MM.1S (cell line): Measurements from ENCODE around the gene FAH.

Experiments
- DNase-seq: peaks from one replicate; pipeline ENCODE4 v3.0.0-alpha.2; 2015
- H2AFZ ChIP-seq: fragments of 300-600 bp; sonication (generic); 2 replicates; pipeline ENCODE4 v1.6.0; 2016; ENCODE audit warnings: antibody characterized with exemption, low read length
- H3F3A ChIP-seq: fragments of 300-600 bp; sonication (generic); 2 replicates; pipeline ENCODE4 v1.6.1; 2016; ENCODE audit warnings: mild to moderate bottlenecking, antibody characterized with exemption, low read length, moderate library complexity, mixed read lengths; ENCODE audit not compliant: insufficient read depth
- H3K27ac ChIP-seq: fragments of 300-600 bp; sonication (generic); 2 replicates; pipeline ENCODE4 v1.5.1; 2016; ENCODE audit warnings: mild to moderate bottlenecking, low read length
- H3K27me3 ChIP-seq: fragments of 300-600 bp; sonication (generic); replicated peaks from 2 replicates; pipeline ENCODE4 v1.6.0; 2016; ENCODE audit warnings: low read length; ENCODE audit not compliant: insufficient read depth
- H3K36me3 ChIP-seq: fragments of 300-600 bp; sonication (generic); replicated peaks from 2 replicates; pipeline ENCODE4 v1.6.1; 2016; ENCODE audit warnings: mild to moderate bottlenecking, low read length, mixed read lengths; ENCODE audit not compliant: insufficient read depth
- H3K4me1 ChIP-seq: fragments of 300-600 bp; sonication (generic); 2 replicates; pipeline ENCODE4 v1.6.1; 2016; ENCODE audit warnings: low read length, mixed read lengths
- H3K4me2 ChIP-seq: fragments of 300-600 bp; sonication (generic); 2 replicates; pipeline ENCODE4 v1.6.0; 2016; ENCODE audit warnings: low read depth, low read length
- H3K4me3 ChIP-seq: fragments of 300-600 bp; sonication (generic); 2 replicates; pipeline ENCODE4 v1.5.1; 2016; ENCODE audit warnings: low read length, mixed read lengths
- H3K79me2 ChIP-seq: fragments of 300-600 bp; sonication (generic); 2 replicates; pipeline ENCODE4 v1.6.1; 2016; ENCODE audit warnings: mixed run types, low read length, mixed read lengths
- H3K9ac ChIP-seq: fragments of 300-600 bp; sonication (generic); 2 replicates; pipeline ENCODE4 v1.6.1; 2016; ENCODE audit warnings: low read length, mixed read lengths
- H3K9me2 ChIP-seq: fragments of 300-600 bp; sonication (generic); replicated peaks from 2 replicates; pipeline ENCODE4 v1.6.1; 2016; ENCODE audit warnings: mild to moderate bottlenecking, low read length, mixed read lengths; ENCODE audit not compliant: insufficient read depth
- H3K9me3 ChIP-seq: fragments of 300-600 bp; sonication (generic); replicated peaks from 2 replicates; pipeline ENCODE4 v1.6.1; 2016; ENCODE audit warnings: mild to moderate bottlenecking, low read length, mixed read lengths; ENCODE audit not compliant: insufficient read depth
- H4K20me1 ChIP-seq: fragments of 300-600 bp; sonication (generic); 2 replicates; pipeline ENCODE4 v1.6.1; 2016; ENCODE audit warnings: mild to moderate bottlenecking, low read length, moderate library complexity, mixed read lengths; ENCODE audit not compliant: insufficient read depth
- EZH2 ChIP-seq: fragments of 300-600 bp; sonication (generic); optimal IDR thresholded peaks from 2 replicates; pipeline ENCODE3; 2017; ENCODE audit warnings: low read depth, mild to moderate bottlenecking, antibody characterized with exemption, low read length, mixed read lengths
- EZH2phosphoT487 ChIP-seq: fragments of 300-600 bp; sonication (generic); IDR thresholded peaks from 2 replicates; pipeline ENCODE4 v1.6.1; 2018; ENCODE audit warnings: antibody characterized with exemption, low read length
- TF ChIP-seq, protein P1 (sequence below): fragments of 300-600 bp; sonication (generic); IDR thresholded peaks from 2 replicates; pipeline ENCODE4 v1.5.1; 2016; ENCODE audit warnings: antibody characterized with exemption, low read length, mixed read lengths

Gene FAH

GRCh38 chr15:80138961-80139360, 13.8 kb upstream of the FAH start:
- no peaks in the 10 kb centered on the region for H3K9me3 ChIP-seq
- H3K9me2 ChIP-seq: no peaks in the 10 kb centered on the region
- H4K20me1 ChIP-seq: no peaks in the 10 kb centered on the region
- no peak overlapping the region for H3K4me3 ChIP-seq
- H3K27me3 ChIP-seq: no peaks in the 10 kb centered on the region
- no peaks in the 10 kb centered on the region for H3K79me2 ChIP-seq
- no peak for DNase-seq
- H3K27ac ChIP-seq: no peak overlapping the region
- TF ChIP-seq EZH2 (no peak), EZH2phosphoT487 (no peak)
- TF ChIP-seq, protein P1, sequence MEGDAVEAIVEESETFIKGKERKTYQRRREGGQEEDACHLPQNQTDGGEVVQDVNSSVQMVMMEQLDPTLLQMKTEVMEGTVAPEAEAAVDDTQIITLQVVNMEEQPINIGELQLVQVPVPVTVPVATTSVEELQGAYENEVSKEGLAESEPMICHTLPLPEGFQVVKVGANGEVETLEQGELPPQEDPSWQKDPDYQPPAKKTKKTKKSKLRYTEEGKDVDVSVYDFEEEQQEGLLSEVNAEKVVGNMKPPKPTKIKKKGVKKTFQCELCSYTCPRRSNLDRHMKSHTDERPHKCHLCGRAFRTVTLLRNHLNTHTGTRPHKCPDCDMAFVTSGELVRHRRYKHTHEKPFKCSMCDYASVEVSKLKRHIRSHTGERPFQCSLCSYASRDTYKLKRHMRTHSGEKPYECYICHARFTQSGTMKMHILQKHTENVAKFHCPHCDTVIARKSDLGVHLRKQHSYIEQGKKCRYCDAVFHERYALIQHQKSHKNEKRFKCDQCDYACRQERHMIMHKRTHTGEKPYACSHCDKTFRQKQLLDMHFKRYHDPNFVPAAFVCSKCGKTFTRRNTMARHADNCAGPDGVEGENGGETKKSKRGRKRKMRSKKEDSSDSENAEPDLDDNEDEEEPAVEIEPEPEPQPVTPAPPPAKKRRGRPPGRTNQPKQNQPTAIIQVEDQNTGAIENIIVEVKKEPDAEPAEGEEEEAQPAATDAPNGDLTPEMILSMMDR: no peak
- no peak overlapping the region for H3K9ac ChIP-seq
- no peak overlapping the region for H2AFZ ChIP-seq
- no peaks in the 10 kb centered on the region for H3K4me1 ChIP-seq
- no peaks in the 10 kb centered on the region for H3F3A ChIP-seq
- H3K4me2 ChIP-seq: no peak overlapping the region
- no peaks in the 10 kb centered on the region for H3K36me3 ChIP-seq

DNA sequence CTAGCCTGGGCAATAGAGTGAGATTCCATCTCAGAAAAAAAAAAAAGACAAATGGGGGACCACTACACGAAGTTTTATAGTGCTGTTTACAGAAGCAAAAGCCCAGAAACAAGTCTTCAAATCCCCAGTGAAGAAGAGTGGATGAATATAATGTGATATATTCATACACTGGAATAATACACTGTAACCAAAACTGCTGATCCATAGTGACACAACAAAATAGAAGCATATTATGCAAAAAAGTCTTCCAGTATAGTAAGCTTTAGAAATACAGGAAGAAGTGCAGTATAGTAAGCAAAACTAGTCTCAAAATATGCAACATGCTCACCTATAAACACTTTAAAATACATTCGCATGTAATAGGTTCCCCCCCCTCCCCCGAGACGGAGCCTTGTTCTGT, 11.9 kb upstream of the FAH start:
- no peaks in the 10 kb centered on the region for H3K36me3 ChIP-seq
- H3K9me3 ChIP-seq: no peaks in the 10 kb centered on the region
- H3F3A ChIP-seq: no peaks in the 10 kb centered on the region
- H3K4me3 ChIP-seq: no peak overlapping the region
- no peak overlapping the region for H3K27ac ChIP-seq
- H2AFZ ChIP-seq: no peak overlapping the region
- TF ChIP-seq, protein P1: no peak
- TF ChIP-seq EZH2 (no peak), EZH2phosphoT487 (no peak)
- H4K20me1 ChIP-seq: no peaks in the 10 kb centered on the region
- no peaks in the 10 kb centered on the region for H3K4me1 ChIP-seq
- no peak for DNase-seq
- H3K27me3 ChIP-seq: no peaks in the 10 kb centered on the region
- no peak overlapping the region for H3K9ac ChIP-seq
- no peaks in the 10 kb centered on the region for H3K9me2 ChIP-seq
- H3K79me2 ChIP-seq: no peaks in the 10 kb centered on the region
- no peak overlapping the region for H3K4me2 ChIP-seq

DNA sequence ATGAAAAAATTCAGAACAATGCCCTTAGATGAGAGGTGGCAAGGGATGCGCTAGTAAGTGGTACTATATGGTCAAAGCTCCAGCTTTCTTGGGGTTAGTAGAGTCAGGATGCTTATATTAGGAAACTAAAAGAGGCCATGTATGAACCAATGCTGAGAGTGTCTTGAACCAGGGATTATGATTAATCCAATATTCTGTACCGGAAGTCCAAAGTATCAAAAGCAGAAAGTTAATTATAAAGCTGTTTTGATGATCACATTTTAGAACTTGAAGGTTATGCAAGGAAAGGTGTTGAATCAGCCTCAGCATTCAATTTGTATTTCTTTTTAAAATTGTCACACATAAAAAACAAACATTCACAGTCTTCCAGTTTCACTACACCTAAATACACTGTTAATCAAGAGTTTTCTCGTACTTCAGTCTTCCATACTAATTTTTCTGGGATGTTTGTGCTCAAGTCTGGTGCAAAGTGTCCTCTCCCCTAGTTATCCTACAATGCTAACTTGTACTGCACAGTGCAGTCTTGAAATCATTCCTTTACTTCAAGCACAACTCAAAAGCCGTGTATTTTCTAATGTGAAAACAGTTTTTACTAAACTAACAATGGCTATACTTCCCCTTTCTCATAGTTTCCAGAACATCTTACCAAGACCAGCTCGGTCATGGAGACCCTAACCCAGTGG, 10.7 kb upstream of the FAH start:
- TF ChIP-seq EZH2phosphoT487 (no peak), EZH2 (no peak)
- TF ChIP-seq, protein P1: no peak

More for the DNA sequence above, 10.7 kb upstream of the FAH start:
- no peak for DNase-seq
- Histone ChIP-seq H4K20me1 (no peaks in the 10 kb centered on the region), H3K4me3 (no peak overlapping the region), H3K9me3 (no peaks in the 10 kb centered on the region), H3K9ac (no peak overlapping the region), H3K4me2 (no peak overlapping the region), H3K36me3 (no peaks in the 10 kb centered on the region), H2AFZ (no peak overlapping the region), H3K27me3 (no peaks in the 10 kb centered on the region), H3F3A (no peaks in the 10 kb centered on the region), H3K9me2 (no peaks in the 10 kb centered on the region), H3K4me1 (no peaks in the 10 kb centered on the region), H3K79me2 (no peaks in the 10 kb centered on the region), H3K27ac (no peak overlapping the region)
